Testis (tissue), 3 donors: Measurements from ENCODE around the gene SHE. TPM values are rescaled to one million over a fixed set of nuclear protein-coding genes. Genes with fewer than 3 reads are reported as not detected.
"Not testable (repeated sequence)": the region's sequence is repeated elsewhere in the genome, so short reads cannot be mapped to it uniquely, and the experiment has no call there.

Source experiments
- DNase-seq: peaks from one replicate; pipeline ENCODE4 v3.0.0-alpha.2; 2019
- H3K27ac ChIP-seq, 2 donors: fragments of 200-600 bp; sonication (generic); one replicate each; pipeline ENCODE4 v1.5.1; 2019
- H3K27me3 ChIP-seq: fragments of 200-600 bp; sonication (generic); one replicate; pipeline ENCODE4 v1.5.1; 2019
- H3K36me3 ChIP-seq: fragments of 200-600 bp; sonication (generic); one replicate; pipeline ENCODE4 v1.5.1; 2017; ENCODE audit warnings: low read depth; ENCODE audit errors: missing control alignments
- H3K4me1 ChIP-seq: fragments of 200-600 bp; sonication (generic); one replicate; pipeline ENCODE4 v1.5.1; 2019
- H3K4me3 ChIP-seq, 2 donors: fragments of 200-600 bp; sonication (generic); one replicate each; pipeline ENCODE4 v1.5.1; 2017 to 2019
- H3K9me3 ChIP-seq: fragments of 200-600 bp; sonication (generic); one replicate; pipeline ENCODE4 v1.5.1; 2017
- POLR2A ChIP-seq: fragments of 450-650 bp; IDR thresholded peaks from one replicate; pipeline ENCODE4 v1.6.1; 2017; ENCODE audit warnings: antibody characterized with exemption, mild to moderate bottlenecking, moderate library complexity
- WGBS, 2 donors: methylation state at CpG; one replicate each; pipeline ENCODE4 v1.1.5; 2018; 5-methylcytosine and 5-hydroxymethylcytosine counted together
- intact Hi-C: fragments of 100-400 bp; cut with DNase I; formaldehyde crosslinking; loops from one replicate; pipeline ENCODE4 v1.15.1; 2023; ENCODE audit warnings: low total_unique reads
- polyA plus RNA-seq: library from polyadenylated mRNA; stranded (reverse); fragments of 350-450 nt; fragmentation: Illumina TruSeq; extraction: RNeasy Lipid Tissue Mini Kit (QIAGEN cat#74804); gene quantifications from one replicate; pipeline ENCODE4 v1.2.3, GENCODE V29; 2014; ENCODE audit warnings: low read depth, low replicate concordance; ENCODE audit not compliant: insufficient read depth
- total RNA-seq, 2 donors: library from RNA; depleted of rRNA; stranded (reverse); fragments of >200 nt; gene quantifications; one replicate each; pipeline ENCODE4 v1.2.3, GENCODE V29; 2016
- TF ChIP-seq, protein P1 (sequence below), 3 experiments: fragments of 450-650 bp in 2 of 3; fragments of 200-600 bp in 1 of 3; sonication (generic) in 1 of 3; IDR thresholded peaks; one replicate each; pipeline ENCODE4 v1.5.1; 2016 to 2019; ENCODE audit warnings: antibody characterized with exemption in 3 of 3, mild to moderate bottlenecking in 2 of 3, moderate library complexity in 1 of 3

The SHE gene
- total and polyA plus RNA-seq, 3 donors from 2014 or later, result 50.9 to 57.9 (median 53.7) TPM

DNA sequence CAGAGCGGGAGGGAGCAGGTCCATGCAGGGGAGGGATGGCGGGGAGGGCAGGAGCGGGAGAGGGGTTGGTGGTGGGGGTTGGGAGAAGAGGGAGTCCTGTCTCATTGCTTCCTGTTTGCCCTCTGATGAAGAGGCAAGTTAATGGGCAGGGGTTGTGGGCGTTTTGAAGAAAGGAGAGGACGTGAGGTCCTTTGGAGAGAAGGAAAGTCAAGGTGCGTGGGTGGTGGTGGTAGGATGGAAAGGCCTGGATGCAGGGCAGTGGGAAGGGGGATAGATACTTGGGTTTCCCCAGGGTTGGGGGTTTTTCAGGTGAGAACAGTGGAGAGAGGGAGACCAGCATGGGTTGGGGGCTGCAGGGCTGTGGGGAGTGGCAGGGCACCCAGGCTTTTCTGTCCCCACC lies 39.0 kb upstream of the SHE start:
- Histone ChIP-seq H3K27me3 (no peaks in the 10 kb centered on the region), H3K4me3 (no peak overlapping the region), H3K4me1 (no peaks in the 10 kb centered on the region), H3K36me3 (no peaks in the 10 kb centered on the region), H3K9me3 (no peaks in the 10 kb centered on the region), H3K27ac (no peak overlapping the region)
- TF ChIP-seq, protein P1, sequence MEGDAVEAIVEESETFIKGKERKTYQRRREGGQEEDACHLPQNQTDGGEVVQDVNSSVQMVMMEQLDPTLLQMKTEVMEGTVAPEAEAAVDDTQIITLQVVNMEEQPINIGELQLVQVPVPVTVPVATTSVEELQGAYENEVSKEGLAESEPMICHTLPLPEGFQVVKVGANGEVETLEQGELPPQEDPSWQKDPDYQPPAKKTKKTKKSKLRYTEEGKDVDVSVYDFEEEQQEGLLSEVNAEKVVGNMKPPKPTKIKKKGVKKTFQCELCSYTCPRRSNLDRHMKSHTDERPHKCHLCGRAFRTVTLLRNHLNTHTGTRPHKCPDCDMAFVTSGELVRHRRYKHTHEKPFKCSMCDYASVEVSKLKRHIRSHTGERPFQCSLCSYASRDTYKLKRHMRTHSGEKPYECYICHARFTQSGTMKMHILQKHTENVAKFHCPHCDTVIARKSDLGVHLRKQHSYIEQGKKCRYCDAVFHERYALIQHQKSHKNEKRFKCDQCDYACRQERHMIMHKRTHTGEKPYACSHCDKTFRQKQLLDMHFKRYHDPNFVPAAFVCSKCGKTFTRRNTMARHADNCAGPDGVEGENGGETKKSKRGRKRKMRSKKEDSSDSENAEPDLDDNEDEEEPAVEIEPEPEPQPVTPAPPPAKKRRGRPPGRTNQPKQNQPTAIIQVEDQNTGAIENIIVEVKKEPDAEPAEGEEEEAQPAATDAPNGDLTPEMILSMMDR (IDR thresholded peaks at IDR 0.05), result no peak
- TF ChIP-seq POLR2A, result no peak
- DNase-seq, result no peak
- WGBS, 2 donors, result 58 to 74% methylated on average over 6 of the region's 6 CpGs
- intact Hi-C loops, result loop anchor here (10.0 kb wide), 1 partner anchor 56 kb away; no protein-coding TSS in a partner anchor

DNA sequence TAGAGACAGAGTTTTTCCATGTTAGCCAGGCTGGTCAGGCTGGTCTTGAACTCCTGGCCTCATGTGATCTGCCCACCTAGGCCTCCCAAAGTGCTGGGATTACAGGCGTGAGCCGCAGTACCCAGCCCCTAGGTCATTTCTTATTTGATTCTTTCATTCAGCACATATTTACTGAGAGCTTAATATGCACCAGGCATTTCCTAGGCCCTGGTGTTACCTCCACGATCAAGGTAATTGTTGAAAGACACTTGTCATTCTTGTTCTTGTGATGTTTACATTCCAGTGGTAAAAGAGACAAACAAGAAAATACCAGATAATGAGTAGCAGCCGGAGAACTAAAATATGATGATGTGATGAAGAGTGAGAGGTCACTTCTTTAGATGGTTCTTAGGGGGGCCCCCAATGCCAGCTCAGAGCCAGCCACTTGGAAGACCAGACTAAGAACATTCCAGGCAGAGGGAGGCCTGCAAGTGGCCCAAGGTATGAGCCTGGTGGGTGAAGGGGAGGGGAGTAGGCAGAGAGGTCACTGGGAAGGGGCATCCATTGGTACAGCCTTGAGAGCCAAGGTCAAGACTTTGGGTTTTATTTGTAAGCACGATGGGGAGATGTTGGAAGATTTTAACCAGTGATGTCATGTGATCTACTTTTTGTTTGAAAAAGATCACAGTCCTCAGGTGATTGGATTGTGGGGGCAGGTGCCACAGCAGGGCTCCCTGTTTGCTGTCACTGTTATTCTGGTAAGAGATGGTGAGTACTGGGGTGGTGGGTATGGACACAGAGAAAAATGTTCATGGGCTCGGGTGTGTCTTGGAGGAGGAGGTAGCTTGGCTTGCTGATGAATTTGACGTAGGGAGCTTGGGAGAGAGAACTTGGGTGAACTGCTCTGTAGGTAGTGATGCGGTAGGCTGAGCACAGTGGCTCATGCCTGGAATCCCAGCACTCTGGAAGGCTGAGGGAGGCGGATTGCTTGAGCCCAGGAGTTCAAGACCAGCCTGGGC lies 37.6 kb upstream of the SHE start:
- no peak for TF ChIP-seq POLR2A
- DNase-seq, result no peak
- intact Hi-C loops, result loop anchor here (10.0 kb wide), 1 partner anchor 55 kb away; no protein-coding TSS in a partner anchor
- 82 to 90% methylated on average over 8 to 9 of the region's 9 CpGs for WGBS, 2 donors
- no peak overlapping the region for H3K27ac ChIP-seq
- H3K36me3 ChIP-seq, result no peaks in the 10 kb centered on the region
- H3K4me1 ChIP-seq, result no peaks in the 10 kb centered on the region
- H3K27me3 ChIP-seq, result no peaks in the 10 kb centered on the region
- no peaks in the 10 kb centered on the region for H3K9me3 ChIP-seq
- no peak overlapping the region for H3K4me3 ChIP-seq

DNA sequence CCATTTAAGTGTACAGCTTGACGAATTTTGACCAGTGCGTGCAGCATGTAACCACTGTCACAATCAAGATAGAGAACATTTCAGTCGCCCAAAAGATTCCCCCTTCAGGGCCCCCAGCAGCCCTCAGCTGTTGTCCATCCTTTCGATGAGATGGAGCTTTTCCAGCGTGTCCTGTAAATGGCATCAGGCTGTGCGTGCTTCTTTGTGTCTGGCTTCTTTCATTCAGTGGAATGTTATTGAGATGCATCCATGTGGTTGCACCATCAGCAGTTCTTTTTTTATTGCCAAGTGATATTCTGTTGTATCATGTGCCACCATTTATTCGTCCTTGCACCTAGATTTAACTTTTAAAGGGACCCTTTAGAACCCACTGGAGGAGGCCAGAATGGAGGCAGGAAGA lies 34.4 kb upstream of the SHE start:
- no peak overlapping the region for H3K4me3 ChIP-seq
- intact Hi-C loops, result no loop called here

DNA sequence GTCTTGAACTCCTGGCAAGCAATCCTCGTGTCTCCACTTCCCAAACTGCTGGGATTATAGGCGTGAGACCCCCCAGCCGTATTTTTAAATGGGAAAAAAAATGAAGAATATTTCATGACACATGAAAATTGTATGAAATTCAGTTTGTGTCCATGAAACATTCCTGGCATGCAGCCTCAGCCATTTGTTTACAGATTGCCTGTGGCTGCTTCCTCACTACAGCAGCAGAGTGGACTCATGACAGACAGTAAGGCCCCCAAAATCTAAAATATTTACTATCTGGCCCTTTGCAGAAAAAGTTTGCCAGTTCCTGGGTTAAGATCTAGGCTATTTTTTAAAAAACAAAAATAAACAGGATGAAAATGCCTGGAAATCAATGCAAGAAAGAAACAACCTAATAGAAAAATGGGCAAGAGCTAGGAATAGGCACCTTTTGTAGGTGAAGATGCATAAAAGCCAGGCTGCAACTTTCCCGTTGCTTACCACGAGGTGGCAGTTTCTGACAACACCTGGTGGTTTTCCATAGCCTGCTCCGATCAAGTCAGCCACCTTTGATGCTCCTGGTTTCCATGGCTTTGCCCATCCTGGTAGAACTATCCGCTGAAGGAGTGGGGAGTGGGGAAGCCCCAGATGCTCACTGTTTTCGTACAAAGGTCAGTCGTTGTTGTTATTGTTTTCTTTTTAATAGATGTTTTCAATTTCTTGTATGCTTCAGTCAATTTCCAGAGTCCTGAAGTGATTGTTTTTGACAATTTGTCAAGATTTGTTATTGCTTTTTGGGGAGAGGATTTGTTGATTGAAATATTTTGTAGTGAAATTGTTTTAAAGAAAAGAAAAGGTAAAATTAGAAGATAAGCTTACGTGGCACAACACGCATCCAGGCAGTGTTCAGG lies 32.0 kb upstream of the SHE start:
- DNase-seq, result no peak
- Histone ChIP-seq H3K9me3 (no peaks in the 10 kb centered on the region), H3K27me3 (no peaks in the 10 kb centered on the region), H3K4me3 (no peak overlapping the region), H3K36me3 (no peaks in the 10 kb centered on the region), H3K4me1 (no peaks in the 10 kb centered on the region), H3K27ac (no peak overlapping the region)
- WGBS, 2 donors, result 69 to 70% methylated on average over 11 of the region's 11 CpGs
- TF ChIP-seq POLR2A, result no peak
- TF ChIP-seq, protein P1 (IDR thresholded peaks at IDR 0.05), result peak in 1 of 3 experiments; percentile 24
- intact Hi-C loops, result no loop called here

More for the DNA sequence above, 34.4 kb upstream of the SHE start:
- WGBS, 2 donors, result 80 to 83% methylated on average over 7 of the region's 7 CpGs
- Histone ChIP-seq H3K27ac (no peak overlapping the region), H3K27me3 (no peaks in the 10 kb centered on the region), H3K36me3 (no peaks in the 10 kb centered on the region), H3K4me1 (no peaks in the 10 kb centered on the region), H3K9me3 (no peaks in the 10 kb centered on the region)
- no peak for DNase-seq
- no peak for TF ChIP-seq POLR2A
- TF ChIP-seq, protein P1 (IDR thresholded peaks at IDR 0.05), result no peak

DNA sequence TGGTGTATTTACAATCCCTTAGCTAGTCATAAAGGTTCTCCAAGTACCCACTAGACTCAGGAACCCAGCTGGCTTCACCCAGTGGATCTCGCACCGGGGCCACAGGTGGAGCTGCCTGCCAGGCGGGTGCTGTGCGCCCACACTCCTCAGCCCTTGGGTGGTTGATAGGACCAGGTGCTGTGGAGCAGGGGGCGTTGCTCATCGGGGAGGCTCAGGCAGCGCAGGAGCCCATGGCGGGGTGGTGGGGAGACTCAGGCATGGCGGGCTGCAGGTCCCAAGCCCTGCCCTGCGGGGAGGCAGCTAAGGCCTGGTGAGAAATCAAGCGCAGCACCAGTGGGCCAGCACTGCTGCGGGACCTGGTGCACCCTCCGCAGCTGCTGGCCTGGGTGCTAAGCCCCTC lies 29.7 kb upstream of the SHE start:
- 97% methylated on average over 13 of the region's 13 CpGs; no CpG with 5 or more reads in 1 of the 2 donors for WGBS, 2 donors
- H3K27ac ChIP-seq, H3K4me1 ChIP-seq: not testable (repeated sequence)

More for the DNA sequence above, 29.7 kb upstream of the SHE start:
- intact Hi-C loops, H3K9me3 ChIP-seq, H3K27me3 ChIP-seq, H3K36me3 ChIP-seq, DNase-seq, H3K4me3 ChIP-seq: not testable (repeated sequence)
